HL-60 (cell line): Measurements from ENCODE around the gene DDX28.

ENCODE experiments used
- CTCF ChIP-seq: IDR thresholded peaks from one replicate; pipeline ENCODE4 v1.5.1; 2011; ENCODE audit warnings: low read length, control low read depth, inconsistent platforms; ENCODE audit not compliant: insufficient read depth
- GABPA ChIP-seq: IDR thresholded peaks from 2 replicates; pipeline ENCODE4 v1.6.1; 2012; ENCODE audit warnings: low read depth
- POLR2AphosphoS5 ChIP-seq: IDR thresholded peaks from 2 replicates; pipeline ENCODE4 v1.6.1; 2012; ENCODE audit warnings: low read depth

GRCh38 chr16:68068926-68069325, 45.9 kb upstream of the DDX28 start:
- TF ChIP-seq CTCF, result no peak
- no peak for TF ChIP-seq POLR2AphosphoS5
- TF ChIP-seq GABPA, result no peak
